Gastrocnemius medialis (tissue), 4 donors: Measurements from ENCODE around the gene KCNV2. TPM values are rescaled to one million over a fixed set of nuclear protein-coding genes. Genes with fewer than 3 reads are reported as not detected.

Experiments used
- ATAC-seq, 2 donors: fragments of 150-250 bp; one replicate each; pipeline ENCODE4 v1.9.1; 2016
- DNase-seq, 2 donors: peaks; one replicate each; pipeline ENCODE4 v3.0.0-alpha.2; 2019
- H3K27ac ChIP-seq, 4 donors: fragments of 200-600 bp; sonication (generic); 1 replicate in 1 of 4; 2 replicates in 3 of 4; pipeline ENCODE4 v1.5.1; 2016 to 2018; ENCODE audit warnings: mild to moderate bottlenecking in 2 of 4, moderate library complexity in 1 of 4
- H3K27me3 ChIP-seq, 3 donors: fragments of 200-600 bp; sonication (generic) in 2 of 3; 1 replicate in 1 of 3; 2 replicates in 2 of 3; pipeline versions ENCODE4 v1.5.1 to v1.6.0; 2016 to 2019; ENCODE audit warnings: mild to moderate bottlenecking in 1 of 3, moderate library complexity in 1 of 3
- H3K36me3 ChIP-seq, 2 donors: fragments of 200-600 bp; sonication (generic) in 1 of 2; one replicate each; pipeline ENCODE4 v1.5.1; 2017 to 2018
- H3K4me1 ChIP-seq, 2 donors: fragments of 200-600 bp; sonication (generic) in 1 of 2; one replicate each; pipeline ENCODE4 v1.5.1; 2016 to 2017; ENCODE audit warnings: mild to moderate bottlenecking in 2 of 2
- H3K4me3 ChIP-seq, 4 donors: fragments of 200-600 bp; sonication (generic) in 3 of 4; 1 replicate in 1 of 4; 2 replicates in 3 of 4; pipeline ENCODE4 v1.5.1; 2016 to 2019; ENCODE audit warnings: mild to moderate bottlenecking in 2 of 4
- H3K9me3 ChIP-seq, 3 donors: fragments of 200-600 bp; sonication (generic) in 2 of 3; 1 replicate in 1 of 3; 2 replicates in 2 of 3; pipeline ENCODE4 v1.5.1; 2016 to 2019
- POLR2A ChIP-seq, 2 donors: fragments of 450-650 bp; IDR thresholded peaks; one replicate each; pipeline ENCODE4 v1.6.1; 2017; ENCODE audit warnings: antibody characterized with exemption in 2 of 2, mild to moderate bottlenecking in 2 of 2, moderate library complexity in 2 of 2
- in situ Hi-C, 4 donors: fragments of 200-750 bp; cut with MboI; loops; one replicate each; pipeline versions ENCODE4 v1.15.0 to v1.8.0; 2017; ENCODE audit warnings: low sequenced_read_pairs in 4 of 4
- intact Hi-C: fragments of 100-400 bp; cut with DNase I; formaldehyde crosslinking; loops from one replicate; pipeline ENCODE4 v1.15.1; 2023; ENCODE audit warnings: low total_unique reads
- total RNA-seq, 4 donors: library from RNA; depleted of rRNA; stranded (reverse); fragments of >200 nt; gene quantifications; one replicate each; pipeline versions ENCODE4 v1.1.0 to v1.2.3, GENCODE V29; 2016
- TF ChIP-seq, protein P1 (sequence below), 5 experiments: fragments of 450-650 bp in 3 of 5; fragments of 200-600 bp in 2 of 5; sonication (generic) in 2 of 5; IDR thresholded peaks in 4 of 5; conservative IDR thresholded peaks in 1 of 5; 1 replicate in 4 of 5; 2 replicates in 1 of 5; pipeline ENCODE4 v1.5.1; 2016 to 2019; ENCODE audit warnings: antibody characterized with exemption in 5 of 5, mild to moderate bottlenecking in 3 of 5, moderate library complexity in 3 of 5

Gene KCNV2
- total RNA-seq, 4 donors from 2014 or later: not detected

DNA sequence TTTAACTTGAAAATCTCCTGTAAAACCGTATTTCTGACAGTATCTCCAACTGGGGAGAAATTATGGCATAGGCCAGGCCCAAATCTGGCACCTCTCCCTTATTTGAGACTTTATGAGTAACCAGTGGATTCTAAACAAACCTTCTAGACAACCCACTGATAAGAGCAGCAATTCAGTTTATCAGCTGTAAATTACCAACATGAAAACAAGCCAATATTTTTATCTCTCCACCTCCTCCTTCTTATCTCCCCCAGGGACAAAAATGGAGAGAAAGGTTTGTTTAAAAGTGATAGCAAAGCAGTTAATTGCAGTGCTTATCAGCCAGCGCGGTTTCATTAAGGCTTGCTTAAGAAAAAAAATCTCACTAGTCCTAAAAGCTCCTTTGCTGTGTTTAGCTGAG lies 53.8 kb downstream of the KCNV2 start:
- no peak overlapping the region for H3K27ac ChIP-seq
- no peak for ATAC-seq
- H3K36me3 ChIP-seq: peaks cover 0 to 47% of the 10 kb centered on the region in 2 donors

DNA sequence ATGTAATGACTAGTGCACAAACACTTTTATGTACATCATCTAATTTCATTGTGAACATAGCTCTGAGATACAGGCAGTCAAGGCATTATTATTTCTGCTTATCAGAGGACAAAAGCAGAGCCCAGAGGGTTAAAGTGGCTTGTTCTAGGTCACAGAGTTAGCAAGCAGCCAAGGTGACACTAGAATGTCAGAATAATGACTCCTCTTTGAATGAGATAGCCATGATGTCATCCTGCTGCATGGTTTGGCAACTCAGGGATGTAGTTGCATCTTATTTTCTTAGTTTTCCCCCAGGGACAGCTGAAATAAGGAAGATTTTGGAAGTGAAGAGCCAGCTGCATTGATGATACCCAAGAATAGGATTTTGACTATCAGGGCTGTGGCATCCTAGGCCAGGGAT lies 54.4 kb downstream of the KCNV2 start:
- ATAC-seq: no peak
- no peak for DNase-seq
- intact Hi-C loops: no loop called here
- in situ Hi-C loops: no loop called here
- H3K4me1 ChIP-seq: no peaks in the 10 kb centered on the region
- H3K27ac ChIP-seq: no peak overlapping the region
- TF ChIP-seq POLR2A (IDR thresholded peaks at IDR 0.05): no peak
- TF ChIP-seq, protein P1, sequence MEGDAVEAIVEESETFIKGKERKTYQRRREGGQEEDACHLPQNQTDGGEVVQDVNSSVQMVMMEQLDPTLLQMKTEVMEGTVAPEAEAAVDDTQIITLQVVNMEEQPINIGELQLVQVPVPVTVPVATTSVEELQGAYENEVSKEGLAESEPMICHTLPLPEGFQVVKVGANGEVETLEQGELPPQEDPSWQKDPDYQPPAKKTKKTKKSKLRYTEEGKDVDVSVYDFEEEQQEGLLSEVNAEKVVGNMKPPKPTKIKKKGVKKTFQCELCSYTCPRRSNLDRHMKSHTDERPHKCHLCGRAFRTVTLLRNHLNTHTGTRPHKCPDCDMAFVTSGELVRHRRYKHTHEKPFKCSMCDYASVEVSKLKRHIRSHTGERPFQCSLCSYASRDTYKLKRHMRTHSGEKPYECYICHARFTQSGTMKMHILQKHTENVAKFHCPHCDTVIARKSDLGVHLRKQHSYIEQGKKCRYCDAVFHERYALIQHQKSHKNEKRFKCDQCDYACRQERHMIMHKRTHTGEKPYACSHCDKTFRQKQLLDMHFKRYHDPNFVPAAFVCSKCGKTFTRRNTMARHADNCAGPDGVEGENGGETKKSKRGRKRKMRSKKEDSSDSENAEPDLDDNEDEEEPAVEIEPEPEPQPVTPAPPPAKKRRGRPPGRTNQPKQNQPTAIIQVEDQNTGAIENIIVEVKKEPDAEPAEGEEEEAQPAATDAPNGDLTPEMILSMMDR (IDR thresholded peaks at IDR 0.05 in 4 of 5, conservative IDR thresholded peaks at IDR 0.05 in 1 of 5): no peak
- peaks cover 0 to 53% of the 10 kb centered on the region in 2 donors for H3K36me3 ChIP-seq
- H3K4me3 ChIP-seq: no peak overlapping the region
- peaks cover 0 to 5% (median 3%) of the 10 kb centered on the region in 3 donors for H3K9me3 ChIP-seq
- no peaks in the 10 kb centered on the region for H3K27me3 ChIP-seq

More for the DNA sequence above, 53.8 kb downstream of the KCNV2 start:
- TF ChIP-seq, protein P1 (IDR thresholded peaks at IDR 0.05 in 4 of 5, conservative IDR thresholded peaks at IDR 0.05 in 1 of 5): no peak
- TF ChIP-seq POLR2A (IDR thresholded peaks at IDR 0.05): no peak
- in situ Hi-C loops: no loop called here
- peaks cover 0 to 5% (median 3%) of the 10 kb centered on the region in 3 donors for H3K9me3 ChIP-seq
- DNase-seq: no peak
- H3K4me3 ChIP-seq: no peak overlapping the region
- H3K4me1 ChIP-seq: no peaks in the 10 kb centered on the region
- no peaks in the 10 kb centered on the region for H3K27me3 ChIP-seq
- intact Hi-C loops: no loop called here

DNA sequence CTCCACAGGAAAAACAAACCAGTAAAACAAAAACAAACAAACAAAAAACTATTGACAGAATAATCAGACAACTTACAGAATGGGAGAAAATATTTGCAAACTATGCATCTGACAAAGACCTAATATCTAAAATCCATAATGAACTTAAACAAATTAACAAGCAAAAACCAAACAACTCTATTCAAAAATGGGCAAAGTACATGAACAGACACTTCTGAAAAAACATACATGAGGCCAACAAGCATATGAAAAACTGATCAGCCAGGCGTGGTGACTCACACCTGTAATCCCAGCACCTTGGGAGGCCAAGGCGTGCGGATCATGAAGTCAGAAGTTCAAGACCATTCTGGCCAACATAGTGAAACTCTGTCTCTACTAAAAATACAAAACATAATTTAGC lies 60.1 kb downstream of the KCNV2 start:
- no peak overlapping the region for H3K4me3 ChIP-seq
- ATAC-seq: no peak
- H3K9me3 ChIP-seq: peaks cover 0 to 5% (median 3%) of the 10 kb centered on the region in 3 donors
- H3K27me3 ChIP-seq: no peaks in the 10 kb centered on the region
- TF ChIP-seq POLR2A (IDR thresholded peaks at IDR 0.05): no peak
- TF ChIP-seq, protein P1 (IDR thresholded peaks at IDR 0.05 in 4 of 5, conservative IDR thresholded peaks at IDR 0.05 in 1 of 5): no peak
- in situ Hi-C loops (no loop called here), intact Hi-C loops (no loop called here)
- H3K4me1 ChIP-seq: no peaks in the 10 kb centered on the region
- H3K27ac ChIP-seq: no peak overlapping the region
- H3K36me3 ChIP-seq: peaks cover 4 to 66% of the 10 kb centered on the region in 2 donors
- DNase-seq: no peak

DNA sequence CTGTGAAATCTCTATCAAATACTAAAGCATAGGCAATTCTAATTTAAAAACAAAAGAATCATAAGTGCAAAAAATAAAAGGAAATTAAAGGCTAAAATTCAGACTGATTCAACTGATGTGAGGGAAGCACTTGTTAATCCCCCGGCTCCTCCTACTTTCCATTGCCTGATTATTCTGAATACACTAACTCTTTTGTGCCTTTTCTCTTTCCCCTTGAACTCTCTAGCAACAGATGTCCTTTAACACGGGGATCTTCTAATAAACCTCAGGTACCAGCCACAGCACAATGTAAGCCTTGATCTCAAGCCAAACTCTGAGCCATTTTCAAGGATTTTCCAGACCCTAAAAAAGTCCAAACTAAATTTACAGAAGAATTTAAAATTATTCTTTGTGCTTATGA lies 61.5 kb downstream of the KCNV2 start:
- no peaks in the 10 kb centered on the region for H3K27me3 ChIP-seq
- H3K36me3 ChIP-seq: peaks cover 4 to 57% of the 10 kb centered on the region in 2 donors
- peaks cover 0 to 5% (median 3%) of the 10 kb centered on the region in 3 donors for H3K9me3 ChIP-seq
- H3K4me3 ChIP-seq: no peak overlapping the region
- TF ChIP-seq, protein P1 (IDR thresholded peaks at IDR 0.05 in 4 of 5, conservative IDR thresholded peaks at IDR 0.05 in 1 of 5): no peak
- TF ChIP-seq POLR2A (IDR thresholded peaks at IDR 0.05): no peak
- in situ Hi-C loops: no loop called here
- no peaks in the 10 kb centered on the region for H3K4me1 ChIP-seq
- DNase-seq (no peak), ATAC-seq (no peak)
- no peak overlapping the region for H3K27ac ChIP-seq
- intact Hi-C loops: no loop called here

Other genes starting within 250 kb of the KCNV2 start
- gene VLDLR, start 95.7 kb upstream of the KCNV2 start, total RNA-seq: 10 to 100 TPM; 13.6 to 19.6 (median 16.9) TPM
- gene PUM3, start 126.6 kb downstream of the KCNV2 start, total RNA-seq: 10 to 100 TPM; 16.4 to 20.8 (median 16.9) TPM